Tibial nerve (tissue), 4 donors: ENCODE data around the gene C9orf50. TPM values are rescaled to one million over a fixed set of nuclear protein-coding genes. Genes with fewer than 3 reads are reported as not detected.
A peak's percentile ranks its signal among the peaks of the same experiment; 100 is the strongest.

Experiments
- DNase-seq, 2 donors: peaks; one replicate each; pipeline ENCODE4 v3.0.0-alpha.2; 2019; ENCODE audit warnings: low spot score in 2 of 2
- H3K27ac ChIP-seq, 4 donors: fragments of 200-600 bp; sonication (generic) in 3 of 4; one replicate each; pipeline ENCODE4 v1.5.1; 2017 to 2019; ENCODE audit warnings: mild to moderate bottlenecking in 1 of 4
- H3K27me3 ChIP-seq, 2 donors: fragments of 200-600 bp; sonication (generic) in 1 of 2; one replicate each; pipeline versions ENCODE4 v1.5.1 to v1.6.0; 2017 to 2019
- H3K36me3 ChIP-seq, 3 donors: fragments of 200-600 bp; sonication (generic); one replicate each; pipeline ENCODE4 v1.5.1; 2018 to 2019
- H3K4me1 ChIP-seq, 4 donors: fragments of 200-600 bp; sonication (generic) in 3 of 4; one replicate each; pipeline ENCODE4 v1.5.1; 2017 to 2019
- H3K4me3 ChIP-seq, 4 donors: fragments of 200-600 bp; sonication (generic) in 3 of 4; one replicate each; pipeline ENCODE4 v1.5.1; 2017 to 2019; ENCODE audit warnings: mild to moderate bottlenecking in 1 of 4, moderate library complexity in 1 of 4
- H3K9me3 ChIP-seq, 4 donors: fragments of 200-600 bp; sonication (generic) in 3 of 4; one replicate each; pipeline ENCODE4 v1.5.1; 2017 to 2019
- CTCF ChIP-seq, 5 experiments: fragments of 200-600 bp in 3 of 5; fragments of 450-650 bp in 2 of 5; sonication (generic) in 3 of 5; IDR thresholded peaks; one replicate each; pipeline ENCODE4 v1.5.1; 2016 to 2019; ENCODE audit warnings: antibody characterized with exemption in 5 of 5, mild to moderate bottlenecking in 3 of 5, moderate library complexity in 2 of 5
- EP300 ChIP-seq, 2 donors: sonication (generic); formaldehyde crosslinking; IDR thresholded peaks; one replicate each; pipeline ENCODE4 v1.6.1; 2017; ENCODE audit warnings: antibody characterized with exemption in 2 of 2, mild to moderate bottlenecking in 1 of 2
- POLR2A ChIP-seq, 2 donors: fragments of 450-650 bp; IDR thresholded peaks; one replicate each; pipeline ENCODE4 v1.6.1; 2017; ENCODE audit warnings: antibody characterized with exemption in 2 of 2, mild to moderate bottlenecking in 2 of 2, moderate library complexity in 2 of 2
- WGBS, 2 donors: methylation state at CpG; one replicate each; pipeline ENCODE4 v1.1.5; 2018; 5-methylcytosine and 5-hydroxymethylcytosine counted together
- total RNA-seq, 4 donors: library from RNA; depleted of rRNA; stranded (reverse); fragments of >200 nt; gene quantifications; one replicate each; pipeline ENCODE4 v1.1.0, GENCODE V29; 2016

Gene C9orf50
- total RNA-seq, 4 donors from 2014 or later = 0.90 to 1.7 (median 1.3) TPM

DNA sequence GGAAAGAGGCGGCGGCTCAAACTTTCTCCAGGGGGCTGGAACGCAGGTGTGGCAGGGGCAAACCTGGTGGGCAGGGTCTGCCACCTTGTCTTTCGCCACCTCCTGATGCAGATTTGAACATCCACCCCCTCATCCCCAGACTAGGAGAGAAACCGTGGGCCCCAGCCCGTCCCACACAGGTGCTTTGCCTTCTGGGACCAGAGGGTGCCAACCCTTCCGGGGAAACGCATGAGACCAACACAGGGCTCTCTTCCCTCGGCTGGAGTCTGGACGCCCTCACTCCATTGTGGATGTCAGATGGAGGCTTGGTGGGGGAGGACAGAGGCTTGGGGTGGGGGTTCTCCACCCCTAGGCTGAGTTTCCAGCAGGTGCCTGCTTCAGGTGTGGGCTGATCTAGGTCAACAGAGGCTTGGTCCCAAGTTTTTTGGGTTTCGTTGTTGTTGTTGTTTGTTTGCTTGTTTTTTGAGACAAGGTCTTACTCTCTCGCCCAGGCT, 9.5 kb downstream of the C9orf50 start:
- Histone ChIP-seq H3K4me1 (peaks cover 0 to 74% (median 49%) of the 10 kb centered on the region in 4 donors), H3K4me3 (peak overlapping the region in 3 of 4 donors; percentile 29 to 73 (median 64)), H3K36me3 (no peaks in the 10 kb centered on the region), H3K27me3 (no peaks in the 10 kb centered on the region), H3K9me3 (no peaks in the 10 kb centered on the region), H3K27ac (peak overlapping the region; percentile 87 to 96 (median 93))
- WGBS, 2 donors = 21 to 31% methylated on average over 9 to 11 of the region's 12 CpGs
- TF ChIP-seq CTCF (IDR thresholded peaks at IDR 0.05) (no peak), POLR2A (IDR thresholded peaks at IDR 0.05) (no peak), EP300 (IDR thresholded peaks at IDR 0.05) (no peak)
- no peak for DNase-seq

DNA sequence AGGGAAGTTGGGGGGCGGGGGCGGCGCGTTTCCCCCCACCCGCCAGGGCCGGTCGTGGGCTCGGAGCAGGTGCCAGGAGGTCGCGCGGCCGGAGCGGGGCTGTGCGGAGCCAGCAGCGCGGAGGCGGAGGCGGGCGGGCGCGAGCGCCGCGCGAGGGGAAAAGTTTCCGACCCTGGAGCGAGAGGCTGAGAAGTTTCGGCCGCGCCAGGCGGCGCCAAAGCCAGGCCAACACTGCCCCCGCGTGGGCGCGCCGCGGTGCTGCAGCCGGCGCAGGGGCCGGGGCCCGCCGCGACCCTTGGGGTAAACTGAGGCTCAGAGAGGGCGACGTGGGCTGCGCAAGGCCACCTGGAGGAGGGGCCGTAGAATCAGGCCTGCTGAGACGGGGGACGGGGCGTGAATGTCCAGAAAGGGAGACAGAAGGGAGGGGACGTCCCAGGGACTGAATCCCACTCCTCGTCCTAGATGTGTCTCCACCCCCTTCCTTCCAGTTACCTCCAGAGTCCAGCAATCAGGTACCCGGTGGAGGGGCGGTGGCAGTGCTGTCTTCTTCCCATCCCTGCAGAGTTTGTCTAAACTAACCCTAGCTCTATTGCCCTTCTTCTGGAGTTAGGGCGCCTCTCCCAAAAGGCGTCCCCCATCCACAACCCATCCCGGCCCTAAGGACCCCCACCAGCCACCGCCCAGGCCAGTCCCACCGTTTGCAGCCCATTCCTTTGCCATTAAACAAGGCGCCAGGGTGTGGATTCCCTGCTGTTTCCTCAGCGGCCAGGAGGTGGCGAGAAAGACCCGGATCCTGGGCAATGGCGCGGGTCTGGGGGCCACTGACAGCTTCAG, 10.2 kb downstream of the C9orf50 start:
- 1% methylated on average over 22 to 35 of the region's 66 CpGs for WGBS, 2 donors
- Histone ChIP-seq H3K36me3 (no peaks in the 10 kb centered on the region), H3K4me3 (peak overlapping the region; percentile 40 to 73 (median 54)), H3K4me1 (peaks cover 0 to 75% (median 49%) of the 10 kb centered on the region in 4 donors), H3K9me3 (no peaks in the 10 kb centered on the region), H3K27me3 (no peaks in the 10 kb centered on the region), H3K27ac (peak overlapping the region; percentile 87 to 96 (median 93))
- TF ChIP-seq EP300 (IDR thresholded peaks at IDR 0.05) = peak in 1 of 2 donors; percentile 6
- TF ChIP-seq POLR2A (IDR thresholded peaks at IDR 0.05) = peak in 1 of 2 donors; percentile 32
- TF ChIP-seq CTCF (IDR thresholded peaks at IDR 0.05) = peak; percentile 88 to 100 (median 99)
- DNase-seq = peak; percentile 60 to 79

GRCh38 chr9:129610213-129610472, 10.8 kb downstream of the C9orf50 start:
- WGBS, 2 donors = 1% methylated on average over 13 of the region's 24 CpGs; no CpG with 5 or more reads in 1 of the 2 donors
- H3K4me1 ChIP-seq = peaks cover 0 to 75% (median 49%) of the 10 kb centered on the region in 4 donors

GRCh38 chr9:129609486-129610212, 11.3 kb downstream of the C9orf50 start:
- Histone ChIP-seq H3K4me1 (peaks cover 0 to 75% (median 49%) of the 10 kb centered on the region in 4 donors), H3K36me3 (no peaks in the 10 kb centered on the region), H3K9me3 (no peaks in the 10 kb centered on the region), H3K27me3 (no peaks in the 10 kb centered on the region), H3K27ac (peak overlapping the region; percentile 87 to 96 (median 93)), H3K4me3 (peak overlapping the region; percentile 40 to 73 (median 54))
- 12 to 20% methylated on average over 13 to 17 of the region's 30 CpGs for WGBS, 2 donors
- TF ChIP-seq EP300 (IDR thresholded peaks at IDR 0.05) (no peak), POLR2A (IDR thresholded peaks at IDR 0.05) (no peak), CTCF (IDR thresholded peaks at IDR 0.05) (no peak)
- DNase-seq = peak in 1 of 2 donors; percentile 47

More at GRCh38 chr9:129610213-129610472, 10.8 kb downstream of the C9orf50 start:
- Histone ChIP-seq H3K36me3 (no peaks in the 10 kb centered on the region), H3K9me3 (no peaks in the 10 kb centered on the region), H3K27ac (peak overlapping the region; percentile 87 to 96 (median 93)), H3K27me3 (no peaks in the 10 kb centered on the region), H3K4me3 (peak overlapping the region; percentile 40 to 73 (median 54))
- no peak for TF ChIP-seq CTCF (IDR thresholded peaks at IDR 0.05)
- no peak for TF ChIP-seq POLR2A (IDR thresholded peaks at IDR 0.05)
- TF ChIP-seq EP300 (IDR thresholded peaks at IDR 0.05) = no peak
- DNase-seq = no peak
